Sigmoid colon (tissue), 4 donors: ENCODE measurements around the gene TLCD2.

Experiments
- EP300 ChIP-seq, 4 donors: sonication (generic); formaldehyde crosslinking; IDR thresholded peaks; one replicate each; pipeline ENCODE4 v1.6.1; 2017; ENCODE audit warnings: antibody characterized with exemption in 4 of 4
- POLR2A ChIP-seq, 2 donors: fragments of 450-650 bp; IDR thresholded peaks; one replicate each; pipeline ENCODE4 v1.6.1; 2016; ENCODE audit warnings: antibody characterized with exemption in 2 of 2, mild to moderate bottlenecking in 2 of 2, moderate library complexity in 2 of 2
- TF ChIP-seq, protein P1 (sequence below), 4 experiments: fragments of 450-650 bp in 3 of 4; fragments of 200-600 bp in 1 of 4; IDR thresholded peaks; one replicate each; pipeline ENCODE4 v1.5.1; 2016 to 2019; ENCODE audit warnings: antibody characterized with exemption in 4 of 4, mild to moderate bottlenecking in 3 of 4, moderate library complexity in 2 of 4

DNA sequence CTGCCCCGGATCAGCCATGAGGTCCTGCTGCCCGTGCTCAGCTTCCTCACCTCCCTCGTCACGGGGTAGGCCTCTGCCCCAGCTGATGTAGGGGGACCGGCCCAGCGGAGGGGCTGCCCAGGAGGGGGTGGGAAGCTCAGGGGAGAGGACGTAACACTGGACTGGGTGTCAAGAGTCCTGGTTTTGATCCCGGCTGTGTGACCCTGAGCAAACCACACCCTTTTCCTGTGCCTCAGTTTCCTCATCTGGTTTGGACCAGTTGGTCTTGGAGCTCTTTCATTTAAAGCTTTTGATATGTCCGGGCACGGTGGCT is 21.0 kb upstream of the TLCD2 start:
- TF ChIP-seq EP300 (IDR thresholded peaks at IDR 0.05), result no peak
- TF ChIP-seq, protein P1, sequence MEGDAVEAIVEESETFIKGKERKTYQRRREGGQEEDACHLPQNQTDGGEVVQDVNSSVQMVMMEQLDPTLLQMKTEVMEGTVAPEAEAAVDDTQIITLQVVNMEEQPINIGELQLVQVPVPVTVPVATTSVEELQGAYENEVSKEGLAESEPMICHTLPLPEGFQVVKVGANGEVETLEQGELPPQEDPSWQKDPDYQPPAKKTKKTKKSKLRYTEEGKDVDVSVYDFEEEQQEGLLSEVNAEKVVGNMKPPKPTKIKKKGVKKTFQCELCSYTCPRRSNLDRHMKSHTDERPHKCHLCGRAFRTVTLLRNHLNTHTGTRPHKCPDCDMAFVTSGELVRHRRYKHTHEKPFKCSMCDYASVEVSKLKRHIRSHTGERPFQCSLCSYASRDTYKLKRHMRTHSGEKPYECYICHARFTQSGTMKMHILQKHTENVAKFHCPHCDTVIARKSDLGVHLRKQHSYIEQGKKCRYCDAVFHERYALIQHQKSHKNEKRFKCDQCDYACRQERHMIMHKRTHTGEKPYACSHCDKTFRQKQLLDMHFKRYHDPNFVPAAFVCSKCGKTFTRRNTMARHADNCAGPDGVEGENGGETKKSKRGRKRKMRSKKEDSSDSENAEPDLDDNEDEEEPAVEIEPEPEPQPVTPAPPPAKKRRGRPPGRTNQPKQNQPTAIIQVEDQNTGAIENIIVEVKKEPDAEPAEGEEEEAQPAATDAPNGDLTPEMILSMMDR (IDR thresholded peaks at IDR 0.05), result no peak
- TF ChIP-seq POLR2A (IDR thresholded peaks at IDR 0.05), result no peak
